A673 (cell line): ENCODE data around the gene KAZN. TPM values are rescaled to one million over a fixed set of nuclear protein-coding genes. Genes with fewer than 3 reads are reported as not detected.

ENCODE experiments used
- BruUV-seq: library from RNA; stranded (reverse); fragments of 400-500 nt; replicated peaks from 2 replicates; lab custom pipeline; 2021; lab: Mats Ljungman, UMichigan
- CTCF ChIA-PET: fragments of 300-600 bp; sonication (Branson Sonifier 250); formaldehyde crosslinking; loops from one replicate; lab custom pipeline; 2022; ENCODE audit warnings: antibody characterized with exemption; lab: Charles Lee
- POLR2A ChIA-PET: fragments of 300-600 bp; sonication (Branson Sonifier 250); formaldehyde crosslinking; loops from one replicate; lab custom pipeline; 2022; ENCODE audit warnings: antibody characterized with exemption; ENCODE audit not compliant: low non-redundant PET; lab: Charles Lee
- DNase-seq: peaks from one replicate; pipeline ENCODE4 v3.0.0-alpha.2; 2015; ENCODE audit warnings: low spot score
- H3K27ac ChIP-seq: fragments of 200-600 bp; sonication (generic); 2 replicates; pipeline ENCODE4 v1.5.1; 2016; ENCODE audit warnings: mixed run types, low read depth, mild to moderate bottlenecking, mixed read lengths, antibody characterized with exemption, low read length; ENCODE audit not compliant: poor library complexity, severe bottlenecking
- H3K27me3 ChIP-seq: fragments of 200-600 bp; sonication (generic); replicated peaks from 2 replicates; pipeline ENCODE4 v1.6.1; 2017; ENCODE audit warnings: mixed run types, low read depth, mild to moderate bottlenecking, mixed read lengths, antibody characterized with exemption, low read length; ENCODE audit not compliant: insufficient read depth, poor library complexity
- H3K36me3 ChIP-seq: fragments of 200-600 bp; sonication (generic); 2 replicates; pipeline ENCODE4 v1.6.1; 2016; ENCODE audit warnings: mixed run types, mild to moderate bottlenecking, mixed read lengths, antibody characterized with exemption, low read length; ENCODE audit not compliant: insufficient read depth, poor library complexity, severe bottlenecking
- H3K4me1 ChIP-seq: fragments of 200-600 bp; sonication (generic); 2 replicates; pipeline ENCODE4 v1.6.1; 2017; ENCODE audit warnings: mixed run types, mild to moderate bottlenecking, mixed read lengths, antibody characterized with exemption, low read length; ENCODE audit not compliant: insufficient read depth, poor library complexity, severe bottlenecking
- H3K4me3 ChIP-seq: fragments of 200-600 bp; sonication (generic); 2 replicates; pipeline ENCODE4 v1.5.1; 2016; ENCODE audit warnings: low read depth, mixed run types, mild to moderate bottlenecking, mixed read lengths, low read length; ENCODE audit not compliant: poor library complexity, severe bottlenecking
- H3K9me3 ChIP-seq: fragments of 200-600 bp; sonication (generic); 2 replicates; pipeline ENCODE4 v1.6.1; 2016; ENCODE audit warnings: mixed run types, low read depth, mild to moderate bottlenecking, mixed read lengths, antibody characterized with exemption, low read length; ENCODE audit not compliant: poor library complexity, severe bottlenecking
- CTCF ChIP-seq: fragments of 300-800, 200-600 bp; sonication (generic); conservative IDR thresholded peaks from 2 replicates; pipeline ENCODE4 v1.5.1; 2017; ENCODE audit warnings: low read depth, mild to moderate bottlenecking, antibody characterized with exemption, low read length, moderate library complexity, mixed read lengths
- EZH2 ChIP-seq: fragments of 200-600 bp; sonication (generic); IDR thresholded peaks from 2 replicates; pipeline ENCODE4 v1.6.1; 2017; ENCODE audit warnings: borderline replicate concordance, low read depth, mild to moderate bottlenecking, mixed read lengths, antibody characterized with exemption, low read length; ENCODE audit not compliant: poor library complexity, severe bottlenecking
- intact Hi-C: fragments of 100-400 bp; cut with micrococcal nuclease; formaldehyde crosslinking; loops from one replicate; pipeline ENCODE4 v1.10.0; 2022; ENCODE audit not compliant: unreplicated experiment
- total RNA-seq: library from RNA; stranded (reverse); gene quantifications from 2 replicates; pipeline ENCODE4 v1.2.3, GENCODE V29; 2021

KAZN gene
- total RNA-seq, 1 experiment from 2014 or later: 8.0 TPM

- no peak for DNase-seq
- CTCF ChIA-PET: no interaction called here
- Histone ChIP-seq H3K27me3 (peaks cover 10% of the 10 kb centered on the region), H3K4me1 (no peaks in the 10 kb centered on the region), H3K4me3 (no peak overlapping the region), H3K9me3 (no peaks in the 10 kb centered on the region), H3K27ac (no peak overlapping the region), H3K36me3 (no peaks in the 10 kb centered on the region)
- intact Hi-C loops: no loop called here
- no TSS peak for BruUV-seq
- TF ChIP-seq EZH2 (no peak), CTCF (no peak)
- POLR2A ChIA-PET: no interaction called here
These were observed 327.7 kb downstream of the KAZN start for GRCh38 chr1:14926229-14926628.

- DNase-seq: no peak
- Histone ChIP-seq H3K4me3 (no peak overlapping the region), H3K36me3 (no peaks in the 10 kb centered on the region), H3K9me3 (no peaks in the 10 kb centered on the region), H3K4me1 (no peaks in the 10 kb centered on the region), H3K27me3 (peaks cover 10% of the 10 kb centered on the region), H3K27ac (no peak overlapping the region)
- no peak for TF ChIP-seq EZH2
- TF ChIP-seq CTCF: no peak
- CTCF ChIA-PET: no interaction called here
- POLR2A ChIA-PET: no interaction called here
- BruUV-seq: no TSS peak
- intact Hi-C loops: no loop called here
These were observed 328.5 kb downstream of the KAZN start for GRCh38 chr1:14926818-14927575.

- intact Hi-C loops: no loop called here
- H3K4me1 ChIP-seq: no peaks in the 10 kb centered on the region
- POLR2A ChIA-PET: no interaction called here
- CTCF ChIA-PET: no interaction called here
- TF ChIP-seq CTCF (no peak), EZH2 (no peak)
- peaks cover 10% of the 10 kb centered on the region for H3K27me3 ChIP-seq
- BruUV-seq: no TSS peak
- H3K36me3 ChIP-seq: no peaks in the 10 kb centered on the region
- H3K9me3 ChIP-seq: no peaks in the 10 kb centered on the region
- H3K27ac ChIP-seq: no peak overlapping the region
- DNase-seq: no peak
- H3K4me3 ChIP-seq: no peak overlapping the region
These were observed 329.9 kb downstream of the KAZN start for GRCh38 chr1:14928412-14928811.
